K562 (cell line): ENCODE data around the gene SCFD2. TPM values are rescaled to one million over a fixed set of nuclear protein-coding genes. Genes with fewer than 3 reads are reported as not detected.

Experiments
- ATAC-seq: fragments of 200-7000 bp; cut with Tn5 transposase; 3 replicates; pipeline ENCODE4 v1.9.1; 2020; ENCODE audit warnings: moderate library complexity
- BruUV-seq: library from RNA; stranded (reverse); fragments of 400-500 nt; replicated peaks from 2 replicates; lab custom pipeline; 2021; lab: Mats Ljungman, UMichigan
- CTCF ChIA-PET: fragments of 300-600 bp; formaldehyde crosslinking; extraction: SDS; loops from one replicate; lab custom pipeline; 2021; ENCODE audit warnings: low intra/inter-chr PET ratio; lab: Yijun Ruan, JAX
- POLR2A ChIA-PET: fragments of 300-600, 350-650 bp; sonication (Branson Sonifier 250); formaldehyde crosslinking; extraction: SDS; loops from one replicate; lab custom pipeline; 2021; ENCODE audit warnings: antibody characterized with exemption, inconsistent platforms; lab: Yijun Ruan, JAX
- DNase-seq, 4 experiments: peaks; one replicate each; pipeline versions ENCODE4 v3.0.0 to v3.0.0-alpha.2; 2011 to 2018; ENCODE audit warnings: low spot score in 3 of 4, mixed read lengths in 3 of 4; ENCODE audit errors: extremely low read depth in 1 of 4
- FAIRE-seq: peaks from 2 replicates; lab custom pipeline; 2011; peaks lifted over from hg19 to GRCh38; lab: Jason Lieb, UNC
- H2AFZ ChIP-seq: 2 replicates; pipeline ENCODE4 v1.6.0; 2011; ENCODE audit warnings: low read depth, low read length, control low read depth, inconsistent platforms
- H3K27ac ChIP-seq: fragments of 200-600 bp; 3 replicates; pipeline ENCODE4 v1.8.0; 2011; ENCODE audit warnings: low read depth, mild to moderate bottlenecking, control low read depth, inconsistent platforms, low read length, moderate library complexity, mixed read lengths; ENCODE audit errors: extremely low read depth
- H3K27me3 ChIP-seq, 2 experiments: fragments of 300-600 bp in 1 of 2; 2 replicates in 1 of 2; 3 replicates in 1 of 2; pipeline versions ENCODE4 v1.6.0 to v1.8.0; 2011; ENCODE audit warnings: inconsistent platforms in 2 of 2, low read length in 2 of 2, mild to moderate bottlenecking in 1 of 2, mixed read lengths in 1 of 2, moderate library complexity in 1 of 2; ENCODE audit not compliant: control insufficient read depth in 2 of 2, insufficient read depth in 2 of 2
- H3K36me3 ChIP-seq: fragments of 300-600 bp; 3 replicates; pipeline ENCODE4 v1.8.0; 2011; ENCODE audit warnings: mild to moderate bottlenecking, low read length, inconsistent platforms; ENCODE audit not compliant: control insufficient read depth, insufficient read depth
- H3K4me1 ChIP-seq, 2 experiments: fragments of 200-600 bp in 1 of 2; replicated peaks in 1 of 2; 2 replicates in 1 of 2; 3 replicates in 1 of 2; pipeline versions ENCODE4 v1.5.1 to v1.8.0; 2011; ENCODE audit warnings: inconsistent platforms in 2 of 2, low read length in 2 of 2, mild to moderate bottlenecking in 1 of 2, mixed read lengths in 1 of 2, moderate library complexity in 1 of 2; ENCODE audit not compliant: control insufficient read depth in 2 of 2, insufficient read depth in 2 of 2
- H3K4me2 ChIP-seq: 2 replicates; pipeline ENCODE4 v1.6.1; 2011; ENCODE audit warnings: low read length, control low read depth, inconsistent platforms, mixed read lengths; ENCODE audit not compliant: insufficient read depth
- H3K4me3 ChIP-seq: fragments of 200-600 bp; sonication (generic), shearing (Covaris generic); 2 replicates; pipeline ENCODE4 v1.5.1; 2016; ENCODE audit warnings: control low read depth, inconsistent platforms
- H3K79me2 ChIP-seq: fragments of 200-600 bp; 3 replicates; pipeline ENCODE4 v1.8.0; 2011; ENCODE audit warnings: low read length, inconsistent platforms; ENCODE audit not compliant: control insufficient read depth, insufficient read depth
- H3K9ac ChIP-seq, 2 experiments: 2 replicates each; pipeline versions ENCODE4 v1.6.0 to v1.6.1; 2011; ENCODE audit warnings: low read depth in 2 of 2, low read length in 2 of 2, control low read depth in 1 of 2, inconsistent platforms in 1 of 2, mild to moderate bottlenecking in 1 of 2, mixed read lengths in 1 of 2; ENCODE audit not compliant: insufficient read depth in 1 of 2
- H3K9me1 ChIP-seq: one replicate; pipeline ENCODE4 v1.6.0; 2011; ENCODE audit warnings: inconsistent platforms, mild to moderate bottlenecking, low read length, moderate library complexity; ENCODE audit not compliant: control insufficient read depth, insufficient read depth
- H3K9me3 ChIP-seq: replicated peaks from 2 replicates; pipeline ENCODE4 v1.5.1; 2011; ENCODE audit warnings: low read depth, low read length, inconsistent platforms; ENCODE audit not compliant: control insufficient read depth, insufficient read depth
- H4K20me1 ChIP-seq: replicated peaks from 2 replicates; pipeline ENCODE4 v1.6.1; 2011; ENCODE audit warnings: low read length, inconsistent platforms, mixed read lengths; ENCODE audit not compliant: control insufficient read depth, insufficient read depth
- BDP1 ChIP-seq: IDR thresholded peaks from 3 replicates; pipeline ENCODE4 v1.6.1; 2011; ENCODE audit not compliant: insufficient read length, insufficient read depth
- TAF15 ChIP-seq: fragments of 200-400 bp; formaldehyde crosslinking; IDR thresholded peaks from 2 replicates; pipeline ENCODE4 v1.6.1; 2017; ENCODE audit warnings: mild to moderate bottlenecking, low read depth, low read length, moderate library complexity
- TCF3 ChIP-seq: sonication (generic); formaldehyde crosslinking; IDR thresholded peaks from 2 replicates; pipeline ENCODE4 v1.4.0; 2020; ENCODE audit warnings: mild to moderate bottlenecking, missing genetic modification reagents
- THRB ChIP-seq: fragments of 450-650 bp; formaldehyde crosslinking; conservative IDR thresholded peaks from 2 replicates; pipeline ENCODE4 v1.4.0; 2022; ENCODE audit warnings: mild to moderate bottlenecking, missing genetic modification characterization
- XRCC5 ChIP-seq: fragments of 200-400 bp; formaldehyde crosslinking; IDR thresholded peaks from 2 replicates; pipeline ENCODE4 v1.6.1; 2017; ENCODE audit warnings: low read depth, mild to moderate bottlenecking, low read length
- ZZZ3 ChIP-seq: fragments of 450-650 bp; IDR thresholded peaks from 2 replicates; pipeline ENCODE4 v1.6.1; 2016; ENCODE audit warnings: antibody characterized with exemption, mild to moderate bottlenecking, moderate library complexity
- WGBS: fragments of 100-300 bp; shearing (Covaris generic); methylation state at CpG from one replicate; pipeline ENCODE4 v1.1.6; 2016; ENCODE audit warnings: low coverage, mixed read lengths; ENCODE audit not compliant: insufficient coverage; ENCODE audit errors: missing lambda C conversion rate; 5-methylcytosine and 5-hydroxymethylcytosine counted together
- in situ Hi-C: fragments of 300-500 bp; cut with MboI; formaldehyde crosslinking; loops from 4 replicates; pipeline ENCODE4 v1.15.0; 2018; ENCODE audit warnings: inconsistent platforms, mixed read lengths
- intact Hi-C: fragments of 100-400 bp; cut with micrococcal nuclease; formaldehyde crosslinking; loops from 2 replicates; pipeline ENCODE4 v1.14.2; 2022
- polyA plus RNA-seq, 8 experiments: library from polyadenylated mRNA; depleted of rRNA in 4 of 8; stranded (reverse) in 5 of 8; unstranded in 3 of 8; fragments of >200 nt; fragmentation: Nextera tagmentation in 2 of 8; fragmentation: Illumina TruSeq in 1 of 8; extraction: Ambion mirVana in 2 of 8; extraction: Trizol in 1 of 8; gene quantifications; 2 replicates each; pipeline versions ENCODE4 v1.2.1 to v1.2.3, GENCODE V29; 2011 to 2014; ENCODE audit warnings: inconsistent platforms in 1 of 8, missing spikeins in 1 of 8
- total RNA-seq, 7 experiments: library from RNA; depleted of rRNA in 6 of 7; stranded (reverse); fragments of >200 nt in 6 of 7; fragmentation: Illumina TruSeq in 2 of 7; extraction: Trizol in 2 of 7; gene quantifications; 2 replicates each; pipeline versions ENCODE4 v1.2.1 to v1.2.3, GENCODE V29; 2011 to 2021; ENCODE audit warnings: low replicate concordance in 1 of 7

Gene SCFD2
- total and polyA plus RNA-seq, 9 of the 15 experiments (the other 6 are each of a cell fraction or from before 2014, with no cell fraction given): 5.7 to 30.3 (median 22.8) TPM

- no peaks in the 10 kb centered on the region for H3K27me3 ChIP-seq
- H2AFZ ChIP-seq: no peak overlapping the region
- H4K20me1 ChIP-seq: no peaks in the 10 kb centered on the region; the same call in 1 of the 2 replicates
- BruUV-seq: no TSS peak
- no peaks in the 10 kb centered on the region for H3K4me1 ChIP-seq
- H3K36me3 ChIP-seq: no peaks in the 10 kb centered on the region
- no peak overlapping the region for H3K4me2 ChIP-seq
- CTCF ChIA-PET: no interaction called here
- DNase-seq (no peak), ATAC-seq (no peak), FAIRE-seq (no peak)
- H3K4me3 ChIP-seq: no peak overlapping the region
- H3K9me1 ChIP-seq: no peaks in the 10 kb centered on the region
- no peaks in the 10 kb centered on the region for H3K9me3 ChIP-seq
- no peaks in the 10 kb centered on the region for H3K79me2 ChIP-seq
- intact Hi-C loops (no loop called here), in situ Hi-C loops (no loop called here)
- no peak overlapping the region for H3K27ac ChIP-seq
- TF ChIP-seq TAF15 (no peak), XRCC5 (no peak), ZZZ3 (no peak), TCF3 (CRISPR knock-in tag) (no peak), BDP1 (no peak)
- no peak overlapping the region for H3K9ac ChIP-seq
- 83% methylated on average over 6 of the region's 6 CpGs for WGBS
- POLR2A ChIA-PET: no interaction called here
Observed at GRCh38 chr4:53121264-53121865, 244.5 kb downstream of the SCFD2 start.

- ChIA-PET POLR2A (no interaction called here), CTCF (no interaction called here)
- no peak overlapping the region for H3K27ac ChIP-seq
- FAIRE-seq: no peak
- in situ Hi-C loops: no loop called here
- H2AFZ ChIP-seq: no peak overlapping the region
- H3K79me2 ChIP-seq: no peaks in the 10 kb centered on the region
- no TSS peak for BruUV-seq
- no peak overlapping the region for H3K4me2 ChIP-seq
- no peak for ATAC-seq
- H3K4me3 ChIP-seq: no peak overlapping the region
- H3K4me1 ChIP-seq: no peaks in the 10 kb centered on the region
- no peaks in the 10 kb centered on the region for H3K36me3 ChIP-seq
- no peaks in the 10 kb centered on the region for H3K9me3 ChIP-seq
- intact Hi-C loops: no loop called here
- WGBS: 88% methylated on average over 6 of the region's 6 CpGs
- no peaks in the 10 kb centered on the region for H3K27me3 ChIP-seq
- H3K9me1 ChIP-seq: no peaks in the 10 kb centered on the region
- no peak overlapping the region for H3K9ac ChIP-seq
- no peaks in the 10 kb centered on the region; the same call in 1 of the 2 replicates for H4K20me1 ChIP-seq
- DNase-seq: no peak
- no peak for TF ChIP-seq THRB
Observed at GRCh38 chr4:53120778-53121177, 245.1 kb downstream of the SCFD2 start.
